Psoas muscle (tissue), 8 donors: ENCODE data around the gene SPAG7. TPM values are rescaled to one million over a fixed set of nuclear protein-coding genes. Genes with fewer than 3 reads are reported as not detected.

Experiments used
- ATAC-seq, 4 donors: fragments of 200-7000 bp; cut with Tn5 transposase; one replicate each; pipeline ENCODE4 v1.9.1; 2020; ENCODE audit warnings: moderate library complexity in 3 of 4, mild to moderate bottlenecking in 2 of 4
- DNase-seq, 2 donors: peaks; one replicate each; pipeline ENCODE4 v3.0.0-alpha.2; 2020
- H3K27ac ChIP-seq: fragments of 200-600 bp; one replicate; pipeline ENCODE4 v1.8.0; 2022
- H3K27me3 ChIP-seq, 3 donors: fragments of 200-600 bp in 1 of 3; one replicate each; pipeline versions ENCODE4 v1.6.1 to v1.8.0; 2013 to 2022; ENCODE audit warnings: low read length in 2 of 3, mild to moderate bottlenecking in 2 of 3, moderate library complexity in 1 of 3; ENCODE audit not compliant: insufficient read depth in 3 of 3
- H3K36me3 ChIP-seq, 2 donors: fragments of 200-600 bp in 1 of 2; one replicate each; pipeline versions ENCODE4 v1.6.1 to v1.8.0; 2013 to 2022; ENCODE audit warnings: low read depth in 1 of 2, mild to moderate bottlenecking in 1 of 2, moderate library complexity in 1 of 2; ENCODE audit not compliant: insufficient read depth in 1 of 2
- H3K4me1 ChIP-seq: fragments of 200-600 bp; one replicate; pipeline ENCODE4 v1.8.0; 2022
- H3K4me3 ChIP-seq: fragments of 200-600 bp; one replicate; pipeline ENCODE4 v1.8.0; 2022; ENCODE audit warnings: mild to moderate bottlenecking
- H3K9me3 ChIP-seq: fragments of 200-600 bp; one replicate; pipeline ENCODE4 v1.8.0; 2022
- CTCF ChIP-seq: fragments of 200-600 bp; IDR thresholded peaks from one replicate; pipeline ENCODE4 v1.8.0; 2022; ENCODE audit warnings: antibody characterized with exemption
- WGBS, 3 donors: extraction: QIAGEN DNeasy Blood & Tissue Kit; methylation state at CpG; one replicate each; pipeline versions ENCODE4 v1.1.6 to v1.1.7; 2013; 5-methylcytosine and 5-hydroxymethylcytosine counted together
- intact Hi-C, 2 donors: fragments of 100-400 bp; cut with DNase I; formaldehyde crosslinking; loops; one replicate each; pipeline versions ENCODE4 v1.11.0 to v1.14.2; 2022
- polyA plus RNA-seq, 3 donors: library from polyadenylated mRNA; stranded (reverse); fragments of 200-250 nt; gene quantifications; one replicate each; pipeline ENCODE4 v1.2.3, GENCODE V29; 2013
- total RNA-seq, 4 donors: library from RNA; stranded (reverse); fragmentation: NEBNext Ultra II Directional in 2 of 4; extraction: Animal tissue kit (Norgen Biotek cat#: 25700) in 2 of 4; gene quantifications; one replicate each; pipeline versions ENCODE4 v1.2.1 to v1.2.4, GENCODE V29; 2021 to 2023
- donor health status: healthy with polysubstance abuse.
- donor health status: DM: no; HTN: no; CAD: no; lungs with moderate emphysema.
- donor health status: Bipolar disorder and iron deficiency.
- donor health status: healthy.
- donor health status: DM: yes; HTN: yes; CAD: no.
- donor health status: DM: no; HTN: no; CAD: no.
- donor health status: DM: no; HTN: no; CAD: no.
- donor health status: DM: yes; HTN: yes; CAD: no.

Gene SPAG7
- total and polyA plus RNA-seq, 7 donors, result 79.2 to 179 (median 117) TPM

GRCh38 chr17:4978726-4979125, 11.1 kb upstream of the SPAG7 start:
- no peaks in the 10 kb centered on the region for H3K9me3 ChIP-seq
- peaks cover 11 to 91% of the 10 kb centered on the region in 2 donors for H3K36me3 ChIP-seq
- H3K4me3 ChIP-seq, result no peak overlapping the region
- no peaks in the 10 kb centered on the region for H3K27me3 ChIP-seq
- H3K4me1 ChIP-seq, result peaks cover 15% of the 10 kb centered on the region
- no peak overlapping the region for H3K27ac ChIP-seq
- intact Hi-C loops, result no loop called here
- no peak for ATAC-seq
- no peak for DNase-seq
- no peak for TF ChIP-seq CTCF

GRCh38 chr17:4974115-4974670, 6.6 kb upstream of the SPAG7 start:
- H3K27me3 ChIP-seq, result no peaks in the 10 kb centered on the region
- peaks cover 9 to 92% of the 10 kb centered on the region in 2 donors for H3K36me3 ChIP-seq
- 27 to 54% (median 40%) methylated on average over 9 of the region's 9 CpGs for WGBS, 3 donors
- DNase-seq, result peak; percentile 65 to 89
- H3K27ac ChIP-seq, result peak overlapping the region; percentile 86
- peak; percentile 89 to 95 (median 94) for ATAC-seq
- H3K4me3 ChIP-seq, result peak overlapping the region; percentile 22
- H3K4me1 ChIP-seq, result peaks cover 34% of the 10 kb centered on the region
- intact Hi-C loops, result no loop called here
- no peak for TF ChIP-seq CTCF
- no peaks in the 10 kb centered on the region for H3K9me3 ChIP-seq

GRCh38 chr17:4973256-4974114, 5.9 kb upstream of the SPAG7 start:
- H3K9me3 ChIP-seq, result no peaks in the 10 kb centered on the region
- intact Hi-C loops, result no loop called here
- ATAC-seq, result peak in 2 of 4 donors; percentile 3 to 22
- 76 to 83% (median 81%) methylated on average over 10 of the region's 10 CpGs for whole genome bisulfite sequencing, 3 donors
- peak overlapping the region; percentile 22 for H3K4me3 ChIP-seq
- no peak for TF ChIP-seq CTCF
- H3K27ac ChIP-seq, result peak overlapping the region; percentile 86
- no peak for DNase-seq
- H3K4me1 ChIP-seq, result peaks cover 41% of the 10 kb centered on the region
- H3K36me3 ChIP-seq, result peaks cover 9 to 92% of the 10 kb centered on the region in 2 donors
- H3K27me3 ChIP-seq, result no peaks in the 10 kb centered on the region

DNA sequence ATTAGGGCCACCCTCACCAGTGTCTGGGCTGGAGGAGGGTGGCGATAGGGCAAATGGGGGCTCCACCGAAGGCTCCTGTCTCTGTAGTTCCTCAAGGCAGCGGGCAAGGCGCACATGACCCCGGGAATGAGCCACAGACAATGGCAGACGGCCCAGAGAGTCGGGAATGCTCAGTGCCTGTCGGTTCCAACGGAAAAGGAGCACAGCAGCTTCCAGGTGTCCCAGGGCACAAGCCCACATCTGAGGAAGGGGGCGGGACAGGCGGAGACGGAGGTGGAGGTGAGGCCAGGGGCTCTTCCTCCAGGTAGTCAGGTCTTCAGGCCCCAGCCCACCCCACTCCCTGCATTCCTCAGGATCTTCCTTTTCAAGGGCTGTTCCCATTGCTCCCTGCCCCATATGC, 5.1 kb upstream of the SPAG7 start:
- Histone ChIP-seq H3K9me3 (no peaks in the 10 kb centered on the region), H3K27me3 (no peaks in the 10 kb centered on the region), H3K27ac (peak overlapping the region; percentile 86), H3K36me3 (peaks cover 8 to 84% of the 10 kb centered on the region in 2 donors), H3K4me3 (peak overlapping the region; percentile 22), H3K4me1 (peaks cover 43% of the 10 kb centered on the region)
- intact Hi-C loops, result no loop called here
- no peak for TF ChIP-seq CTCF
- ATAC-seq (peak in 1 of 4 donors; percentile 9), DNase-seq (peak in 1 of 2 donors; percentile 72)
- 43 to 65% (median 45%) methylated on average over 10 to 12 of the region's 12 CpGs for WGBS, 3 donors
